Omental fat pad (tissue), 4 donors: ENCODE results near the gene NTM. TPM values are rescaled to one million over a fixed set of nuclear protein-coding genes. Genes with fewer than 3 reads are reported as not detected.

Experiments used
- ATAC-seq: fragments of 150-250 bp; one replicate; pipeline ENCODE4 v1.9.1; 2016; ENCODE audit warnings: mild to moderate bottlenecking, moderate library complexity; ENCODE audit not compliant: low FRiP score
- DNase-seq: peaks from one replicate; pipeline ENCODE4 v3.0.0-alpha.2; 2019; ENCODE audit warnings: low spot score
- CTCF ChIP-seq, 3 donors: fragments of 450-650 bp; IDR thresholded peaks; one replicate each; pipeline ENCODE4 v1.5.1; 2016 to 2017; ENCODE audit warnings: antibody characterized with exemption in 3 of 3, mild to moderate bottlenecking in 3 of 3, moderate library complexity in 2 of 3
- total RNA-seq, 4 donors: library from RNA; depleted of rRNA; stranded (reverse); fragments of >200 nt; gene quantifications; one replicate each; pipeline ENCODE4 v1.1.0, GENCODE V29; 2016

Gene NTM
- total RNA-seq = 1 to 10 TPM in 3 of 4 donors, under 1 TPM in 1; 0.56 to 5.5 (median 2.4) TPM

GRCh38 chr11:131370090-131370751 is at the start of gene NTM:
NTM (plus strand) TSS chr11:131370615.
- ATAC-seq = peak; percentile 85
- peak; percentile 37 for DNase-seq

GRCh38 chr11:131324921-131325570 is 45.4 kb upstream of the NTM start:
- TF ChIP-seq CTCF (IDR thresholded peaks at IDR 0.05) = no peak
- ATAC-seq = no peak
- DNase-seq = no peak

More at GRCh38 chr11:131370090-131370751, at the start of gene NTM:
- no peak for TF ChIP-seq CTCF (IDR thresholded peaks at IDR 0.05)

- no peak for DNase-seq
- no peak for TF ChIP-seq CTCF (IDR thresholded peaks at IDR 0.05)
- ATAC-seq = no peak
Measured at GRCh38 chr11:131326829-131327228, 43.6 kb upstream of the NTM start.

GRCh38 chr11:131327421-131327820 is 43.0 kb upstream of the NTM start:
- TF ChIP-seq CTCF (IDR thresholded peaks at IDR 0.05) = no peak
- DNase-seq (no peak), ATAC-seq (no peak)

- TF ChIP-seq CTCF (IDR thresholded peaks at IDR 0.05) = no peak
- DNase-seq (no peak), ATAC-seq (no peak)
Measured at GRCh38 chr11:131328843-131329242, 41.6 kb upstream of the NTM start.

- ATAC-seq = no peak
- DNase-seq = no peak
Measured at GRCh38 chr11:131331010-131331409, 39.4 kb upstream of the NTM start.

More at GRCh38 chr11:131331010-131331409, 39.4 kb upstream of the NTM start:
- TF ChIP-seq CTCF (IDR thresholded peaks at IDR 0.05) = no peak
